Suprapubic skin (tissue), 4 donors: ENCODE data around the gene CTSL. TPM values are rescaled to one million over a fixed set of nuclear protein-coding genes. Genes with fewer than 3 reads are reported as not detected.
"Not testable (repeated sequence)": the region's sequence is repeated elsewhere in the genome, so short reads cannot be mapped to it uniquely, and the experiment has no call there.

ENCODE experiments used
- DNase-seq, 2 donors: peaks; one replicate each; pipeline ENCODE4 v3.0.0-alpha.2; 2019; ENCODE audit warnings: low spot score in 2 of 2
- H3K27ac ChIP-seq: fragments of 200-600 bp; sonication (generic); one replicate; pipeline ENCODE4 v1.5.1; 2019
- H3K27me3 ChIP-seq: fragments of 200-600 bp; sonication (generic); one replicate; pipeline ENCODE4 v1.5.1; 2019
- H3K36me3 ChIP-seq: fragments of 200-600 bp; sonication (generic); one replicate; pipeline ENCODE4 v1.5.1; 2019
- H3K4me1 ChIP-seq: fragments of 200-600 bp; sonication (generic); one replicate; pipeline ENCODE4 v1.5.1; 2019
- H3K4me3 ChIP-seq: fragments of 200-600 bp; sonication (generic); one replicate; pipeline ENCODE4 v1.5.1; 2019; ENCODE audit warnings: mild to moderate bottlenecking
- H3K9me3 ChIP-seq: fragments of 200-600 bp; sonication (generic); one replicate; pipeline ENCODE4 v1.5.1; 2019
- EP300 ChIP-seq: sonication (generic); formaldehyde crosslinking; IDR thresholded peaks from one replicate; pipeline ENCODE4 v1.6.1; 2017; ENCODE audit warnings: antibody characterized with exemption
- POLR2A ChIP-seq, 2 donors: fragments of 450-650 bp; IDR thresholded peaks; one replicate each; pipeline ENCODE4 v1.6.1; 2017; ENCODE audit warnings: antibody characterized with exemption in 2 of 2, mild to moderate bottlenecking in 2 of 2, moderate library complexity in 2 of 2
- POLR2AphosphoS5 ChIP-seq, 3 donors: sonication (generic); formaldehyde crosslinking; IDR thresholded peaks; one replicate each; pipeline ENCODE4 v1.6.1; 2017; ENCODE audit warnings: antibody characterized with exemption in 3 of 3
- WGBS: methylation state at CpG from one replicate; pipeline ENCODE4 v1.1.5; 2018; 5-methylcytosine and 5-hydroxymethylcytosine counted together
- total RNA-seq, 4 donors: library from RNA; depleted of rRNA; stranded (reverse); fragments of >200 nt; gene quantifications; one replicate each; pipeline ENCODE4 v1.1.0, GENCODE V29; 2016
- TF ChIP-seq, protein P1 (sequence below), 2 donors: fragments of 200-600 bp in 1 of 2; fragments of 450-650 bp in 1 of 2; sonication (generic) in 1 of 2; IDR thresholded peaks; one replicate each; pipeline ENCODE4 v1.5.1; 2016 to 2019; ENCODE audit warnings: antibody characterized with exemption in 2 of 2, mild to moderate bottlenecking in 1 of 2, moderate library complexity in 1 of 2

The CTSL gene
- total RNA-seq, 4 donors from 2014 or later, result 24.6 to 36.8 (median 27.8) TPM

DNA sequence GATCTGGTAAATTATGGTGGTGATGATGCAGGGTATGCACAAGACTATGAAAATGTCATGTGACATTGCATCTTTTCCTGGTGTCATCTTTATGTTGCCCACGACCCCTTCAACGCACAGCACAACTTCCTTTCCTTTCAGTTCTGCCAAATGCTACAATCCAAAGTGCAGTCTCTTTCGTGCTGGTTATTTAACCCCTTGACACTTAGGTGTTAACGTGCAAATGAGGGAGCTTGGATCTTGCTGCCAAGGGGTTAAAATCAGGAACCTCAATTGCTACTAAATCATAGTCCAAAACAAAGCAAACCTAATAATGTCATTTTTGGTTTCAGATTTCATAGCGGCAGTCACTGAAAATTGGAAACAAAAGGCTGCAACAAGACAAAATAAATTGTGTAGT, 16.0 kb downstream of the CTSL start:
- no peak for DNase-seq

DNA sequence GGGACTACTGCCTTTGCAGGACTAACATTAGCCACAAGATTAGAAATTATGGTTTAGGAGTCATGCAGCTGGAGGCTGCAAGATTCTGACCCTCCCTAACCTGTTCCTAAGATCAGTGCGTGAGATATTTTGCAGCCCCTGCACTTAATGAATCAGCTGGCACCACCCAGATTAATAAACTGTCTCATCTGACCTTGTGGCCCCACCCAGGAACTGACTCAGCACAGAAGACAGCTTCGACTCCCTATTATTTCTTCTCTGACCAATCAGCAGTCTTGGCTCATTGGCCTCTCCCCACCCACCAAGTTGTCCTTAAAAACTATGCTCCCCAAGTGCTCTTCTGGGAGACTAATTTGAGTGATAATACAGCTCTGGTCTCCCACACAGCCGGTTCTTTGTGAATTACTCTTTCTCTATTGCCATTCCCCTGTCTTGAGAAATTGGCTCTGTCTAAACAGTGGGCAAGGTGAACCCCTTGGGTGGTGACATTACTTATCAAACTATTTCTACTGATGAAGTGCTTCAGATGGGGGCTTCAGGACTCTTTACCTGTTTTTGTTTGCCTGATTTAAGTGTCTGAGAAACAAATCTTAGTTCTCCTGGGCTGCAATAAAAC, 17.0 kb downstream of the CTSL start:
- Histone ChIP-seq H3K4me3 (no peak overlapping the region), H3K36me3 (no peaks in the 10 kb centered on the region), H3K27me3 (peaks cover 7% of the 10 kb centered on the region), H3K9me3 (no peaks in the 10 kb centered on the region), H3K27ac (no peak overlapping the region), H3K4me1 (no peaks in the 10 kb centered on the region)
- DNase-seq, result no peak
- 61% methylated on average over 3 of the region's 3 CpGs for WGBS
- TF ChIP-seq, protein P1, sequence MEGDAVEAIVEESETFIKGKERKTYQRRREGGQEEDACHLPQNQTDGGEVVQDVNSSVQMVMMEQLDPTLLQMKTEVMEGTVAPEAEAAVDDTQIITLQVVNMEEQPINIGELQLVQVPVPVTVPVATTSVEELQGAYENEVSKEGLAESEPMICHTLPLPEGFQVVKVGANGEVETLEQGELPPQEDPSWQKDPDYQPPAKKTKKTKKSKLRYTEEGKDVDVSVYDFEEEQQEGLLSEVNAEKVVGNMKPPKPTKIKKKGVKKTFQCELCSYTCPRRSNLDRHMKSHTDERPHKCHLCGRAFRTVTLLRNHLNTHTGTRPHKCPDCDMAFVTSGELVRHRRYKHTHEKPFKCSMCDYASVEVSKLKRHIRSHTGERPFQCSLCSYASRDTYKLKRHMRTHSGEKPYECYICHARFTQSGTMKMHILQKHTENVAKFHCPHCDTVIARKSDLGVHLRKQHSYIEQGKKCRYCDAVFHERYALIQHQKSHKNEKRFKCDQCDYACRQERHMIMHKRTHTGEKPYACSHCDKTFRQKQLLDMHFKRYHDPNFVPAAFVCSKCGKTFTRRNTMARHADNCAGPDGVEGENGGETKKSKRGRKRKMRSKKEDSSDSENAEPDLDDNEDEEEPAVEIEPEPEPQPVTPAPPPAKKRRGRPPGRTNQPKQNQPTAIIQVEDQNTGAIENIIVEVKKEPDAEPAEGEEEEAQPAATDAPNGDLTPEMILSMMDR (IDR thresholded peaks at IDR 0.05), result no peak
- TF ChIP-seq EP300, result no peak
- TF ChIP-seq POLR2A (IDR thresholded peaks at IDR 0.05), result no peak
- TF ChIP-seq POLR2AphosphoS5 (IDR thresholded peaks at IDR 0.05), result no peak

More for the DNA sequence above, 16.0 kb downstream of the CTSL start:
- H3K9me3 ChIP-seq, result no peaks in the 10 kb centered on the region
- WGBS, result 30% methylated on average over 5 of the region's 5 CpGs
- no peaks in the 10 kb centered on the region for H3K4me1 ChIP-seq
- H3K36me3 ChIP-seq, result no peaks in the 10 kb centered on the region
- no peak overlapping the region for H3K4me3 ChIP-seq
- H3K27me3 ChIP-seq, result peaks cover 3% of the 10 kb centered on the region
- TF ChIP-seq POLR2A (IDR thresholded peaks at IDR 0.05), result no peak
- TF ChIP-seq, protein P1 (IDR thresholded peaks at IDR 0.05), result no peak
- no peak for TF ChIP-seq POLR2AphosphoS5 (IDR thresholded peaks at IDR 0.05)
- no peak for TF ChIP-seq EP300
- no peak overlapping the region for H3K27ac ChIP-seq

DNA sequence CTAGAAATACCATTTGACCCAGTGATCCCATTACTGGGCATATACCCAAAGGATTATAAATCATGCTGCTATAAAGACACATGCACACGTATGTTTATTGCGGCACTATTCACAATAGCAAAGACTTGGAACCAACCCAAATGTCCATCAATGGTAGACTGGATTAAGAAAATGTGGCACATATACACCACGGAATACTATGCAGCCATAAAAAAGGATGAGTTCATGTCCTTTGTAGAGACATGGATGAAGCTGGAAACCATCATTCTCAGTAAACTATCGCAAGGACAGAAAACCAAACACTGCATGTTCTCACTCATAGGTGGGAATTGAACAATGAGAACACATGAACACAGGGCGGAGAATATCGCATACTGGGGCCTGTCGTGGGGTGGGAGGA, 18.3 kb downstream of the CTSL start:
- H3K27ac ChIP-seq, DNase-seq, H3K9me3 ChIP-seq, H3K4me3 ChIP-seq, H3K36me3 ChIP-seq, H3K4me1 ChIP-seq, H3K27me3 ChIP-seq: not testable (repeated sequence)
- 95% methylated on average over 6 of the region's 7 CpGs for WGBS

DNA sequence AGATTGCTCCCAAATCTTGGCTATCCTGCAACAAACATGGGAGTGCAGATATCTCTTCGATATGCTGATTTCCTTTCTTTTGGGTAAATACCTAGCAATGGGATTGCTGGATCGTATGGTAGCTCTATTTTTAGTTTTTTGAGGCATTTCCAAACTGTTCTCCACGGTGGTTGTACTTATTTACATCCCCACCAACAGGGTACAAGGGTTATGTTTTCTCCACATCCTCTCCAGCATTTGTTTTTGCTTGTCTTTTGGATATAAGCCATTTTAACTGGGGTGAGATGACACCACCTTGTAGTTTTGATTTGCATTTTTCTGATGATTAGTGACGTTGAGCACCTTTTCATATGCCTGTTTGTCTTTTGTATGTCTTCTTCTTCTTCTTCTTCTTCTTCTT, 20.3 kb downstream of the CTSL start:
- Histone ChIP-seq H3K4me3 (no peak overlapping the region), H3K9me3 (no peaks in the 10 kb centered on the region), H3K27me3 (peaks cover 7% of the 10 kb centered on the region), H3K4me1 (no peaks in the 10 kb centered on the region), H3K36me3 (no peaks in the 10 kb centered on the region), H3K27ac (no peak overlapping the region)
- TF ChIP-seq, protein P1 (IDR thresholded peaks at IDR 0.05), result no peak
- TF ChIP-seq POLR2A (IDR thresholded peaks at IDR 0.05) (no peak), EP300 (no peak), POLR2AphosphoS5 (IDR thresholded peaks at IDR 0.05) (no peak)
- 60% methylated on average over 4 of the region's 4 CpGs for WGBS
- DNase-seq, result no peak

DNA sequence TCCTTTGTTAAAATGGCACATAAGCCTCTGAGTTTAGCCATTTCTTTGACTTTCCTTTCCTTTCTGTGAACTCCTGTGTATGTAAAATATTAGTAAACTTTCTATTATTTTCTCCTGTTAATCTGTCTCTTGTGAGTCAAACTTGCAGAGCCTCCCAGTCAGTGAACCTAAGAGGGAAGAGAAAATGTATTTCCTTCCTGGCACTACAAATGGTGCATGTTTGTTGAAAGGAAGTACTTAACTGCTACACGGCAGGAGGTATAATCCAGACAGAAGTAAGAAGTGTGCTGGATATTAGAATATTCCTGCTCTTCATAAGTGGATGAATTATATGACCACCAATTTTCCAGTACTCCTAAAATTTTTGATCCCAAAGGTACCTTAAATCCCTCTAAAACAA, 23.0 kb downstream of the CTSL start:
- Histone ChIP-seq H3K9me3 (no peaks in the 10 kb centered on the region), H3K4me3 (no peak overlapping the region), H3K27me3 (peaks cover 4% of the 10 kb centered on the region), H3K27ac (no peak overlapping the region), H3K36me3 (no peaks in the 10 kb centered on the region), H3K4me1 (no peaks in the 10 kb centered on the region)
- no peak for DNase-seq
- TF ChIP-seq EP300, result no peak
- no peak for TF ChIP-seq POLR2A (IDR thresholded peaks at IDR 0.05)
- TF ChIP-seq, protein P1 (IDR thresholded peaks at IDR 0.05), result no peak
- TF ChIP-seq POLR2AphosphoS5 (IDR thresholded peaks at IDR 0.05), result no peak
- 30% methylated on average over 1 of the region's 1 CpG for WGBS
